Activated naive CD8-positive, alpha-beta T cell treated with anti-CD3 and anti-CD28 coated beads, Interleukin-2, amount 50 U/mL, for 16 hours (primary cell): ENCODE data around the gene CDHR3.
"Not testable (repeated sequence)": the region's sequence is repeated elsewhere in the genome, so short reads cannot be mapped to it uniquely, and the experiment has no call there.

Experiments
- DNase-seq: peaks from one replicate; pipeline ENCODE4 v3.0.0-alpha.2; 2020; ENCODE audit warnings: low read depth, low spot score

CDHR3 gene

DNA sequence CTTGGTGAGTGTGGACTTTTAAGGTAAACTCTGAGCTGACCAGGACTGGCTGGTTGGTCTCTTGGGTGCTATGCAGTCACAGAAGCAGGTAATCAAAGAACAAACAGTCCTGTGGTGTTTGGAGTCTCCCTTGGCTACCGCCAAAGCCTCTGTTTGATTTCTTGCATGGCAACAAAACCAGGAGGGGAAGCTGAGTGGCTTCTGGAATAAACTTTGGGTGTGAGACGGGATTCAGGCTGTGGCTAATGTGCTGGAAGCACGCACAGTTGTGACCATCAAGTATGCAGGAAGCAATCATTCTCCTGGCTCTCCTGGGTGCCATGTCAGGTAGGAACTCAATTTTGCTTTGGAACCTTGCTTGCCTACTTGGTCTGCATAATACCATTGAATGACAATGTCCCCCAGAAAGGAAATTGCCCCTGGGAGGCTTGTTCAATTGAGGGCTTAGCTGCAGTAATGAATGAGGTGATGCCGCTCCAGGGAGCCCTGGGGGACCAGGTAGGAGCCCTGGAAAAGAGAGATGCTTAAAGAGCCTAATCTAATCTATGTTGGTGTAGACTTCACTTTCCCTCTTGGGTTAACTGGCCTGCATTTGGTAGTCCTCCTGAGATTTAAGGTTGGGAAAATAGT, at the start of gene CDHR3:
Gene CDHR3 (plus strand): TSS at position 227 of the 630 bp plus-strand sequence. CDS start 55 bp downstream, at position 282.
- DNase-seq: no peak

DNA sequence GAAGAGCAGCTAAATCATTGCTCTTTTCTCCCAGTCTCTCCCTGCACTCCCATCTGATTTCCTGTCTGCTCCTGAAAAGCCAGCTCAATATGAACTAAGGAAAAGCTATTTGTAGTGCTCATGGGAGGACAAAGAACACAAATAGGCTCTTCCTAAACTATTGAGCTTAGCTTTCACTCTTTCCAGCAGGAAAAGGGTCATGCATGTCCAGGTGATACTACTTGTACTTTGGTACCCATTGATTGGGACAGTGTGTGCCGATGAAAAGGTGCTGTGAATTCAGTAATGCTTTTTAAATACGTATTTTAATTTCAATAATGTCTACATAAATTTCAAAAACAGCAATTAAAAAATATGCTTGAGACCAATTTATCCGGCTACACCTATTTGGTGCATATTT, 49.1 kb upstream of the CDHR3 start:
- DNase-seq: no peak

GRCh38 chr7:105916603-105917002, 46.5 kb upstream of the CDHR3 start:
- DNase-seq: no peak

GRCh38 chr7:105917659-105918058, 45.4 kb upstream of the CDHR3 start:
- DNase-seq: no peak

- no peak for DNase-seq
Measured at GRCh38 chr7:105920766-105921165, 42.3 kb upstream of the CDHR3 start.

DNA sequence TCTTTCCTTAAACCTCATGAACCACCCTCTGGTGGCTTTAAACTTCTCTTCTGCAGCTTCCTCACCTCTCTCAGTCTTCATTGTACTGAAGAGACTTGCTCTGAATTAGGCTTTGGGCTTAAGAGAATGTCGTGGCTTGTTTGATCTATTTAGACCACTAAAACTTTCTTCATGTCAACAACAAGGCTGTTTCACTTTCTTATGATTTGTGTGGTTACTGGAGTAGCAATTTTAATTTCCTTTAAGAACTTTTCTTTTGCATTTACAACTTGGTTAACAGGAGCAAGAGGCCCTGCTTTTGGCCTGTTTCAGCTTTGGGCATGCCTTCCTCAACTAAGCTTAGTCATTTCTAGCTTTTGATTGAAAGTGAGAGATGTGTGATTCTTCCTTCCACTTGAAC, 38.1 kb upstream of the CDHR3 start:
- no peak for DNase-seq

- no peak for DNase-seq
Measured at GRCh38 chr7:105926131-105926530, 36.9 kb upstream of the CDHR3 start.

GRCh38 chr7:105931179-105931578, 31.9 kb upstream of the CDHR3 start:
- no peak for DNase-seq

DNA sequence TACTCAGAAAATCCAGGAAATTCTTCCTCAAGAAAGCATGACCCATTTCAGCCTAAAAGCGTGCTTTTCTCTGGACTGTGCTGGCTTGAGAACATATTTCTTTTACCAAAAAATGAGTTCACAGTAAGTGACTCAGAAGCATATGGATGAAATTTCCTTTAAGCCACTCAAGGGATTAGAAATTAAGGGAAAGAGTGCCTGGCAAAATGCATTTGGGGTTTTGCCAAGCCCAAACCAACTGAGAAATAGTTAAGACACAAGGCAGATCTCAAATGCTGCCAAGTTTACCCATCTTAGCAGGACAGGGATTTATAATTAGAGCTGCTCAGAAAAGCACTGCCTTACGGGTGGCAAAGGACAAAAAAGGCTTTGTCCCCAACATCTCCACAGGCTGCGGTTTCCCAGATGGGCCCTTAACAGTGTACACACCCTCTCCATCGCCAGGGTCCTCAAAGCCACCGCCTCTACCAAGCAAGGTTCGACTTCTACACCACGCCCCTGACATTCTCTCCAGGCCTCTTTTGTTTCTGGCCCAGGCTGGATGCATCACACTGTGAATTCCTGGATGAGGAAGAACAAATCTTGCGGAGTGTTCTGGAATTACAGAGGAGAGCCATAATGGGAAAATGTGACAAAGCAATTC, 30.1 kb upstream of the CDHR3 start:
- DNase-seq: no peak

DNA sequence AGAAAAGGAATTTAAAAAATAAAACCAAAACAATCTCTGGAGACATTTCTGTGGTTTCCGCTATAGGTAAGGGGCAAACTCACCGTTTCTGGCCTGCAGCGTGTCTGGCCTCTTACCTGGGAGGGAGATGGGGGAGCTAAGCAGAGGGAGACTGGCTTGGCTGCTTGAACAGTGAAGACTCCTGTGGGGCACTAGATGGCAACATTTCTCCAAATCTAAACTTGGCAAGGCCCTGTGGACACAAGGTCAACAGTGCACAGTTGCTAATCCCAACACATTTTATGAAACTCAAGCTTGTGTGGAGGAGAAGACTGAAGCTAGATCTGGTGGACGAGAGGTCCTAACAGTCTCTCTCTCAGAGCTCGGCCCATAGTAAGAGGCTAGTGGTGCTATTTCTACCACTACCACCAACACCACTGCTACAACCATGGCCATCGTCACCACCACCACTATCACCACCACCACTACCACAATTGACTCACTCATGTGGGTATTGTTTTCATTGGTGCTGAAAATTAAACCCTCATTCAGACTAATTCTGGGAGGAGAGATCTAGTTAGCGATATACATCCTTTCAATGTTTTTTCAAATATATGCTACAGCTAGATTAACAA, 28.4 kb upstream of the CDHR3 start:
- DNase-seq: no peak

DNA sequence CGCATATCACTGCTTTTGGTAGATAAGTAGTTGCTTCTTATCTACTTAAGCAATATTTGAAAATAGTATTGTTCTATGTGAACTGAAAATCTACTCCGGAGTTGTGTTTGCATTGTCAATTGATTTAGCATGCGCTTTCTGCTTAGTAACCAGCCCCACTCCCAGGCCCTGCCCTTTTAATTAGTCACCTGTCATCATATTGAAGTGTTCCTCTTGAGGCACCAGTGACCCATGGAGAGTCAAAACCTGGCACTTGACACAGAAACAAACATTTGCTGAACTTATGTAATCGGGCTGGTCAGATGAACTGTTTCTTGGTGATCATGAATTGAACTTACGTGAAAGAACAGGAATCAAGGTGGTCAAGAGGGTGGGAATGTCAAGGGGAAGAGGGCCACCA, 27.8 kb upstream of the CDHR3 start:
- no peak for DNase-seq

DNA sequence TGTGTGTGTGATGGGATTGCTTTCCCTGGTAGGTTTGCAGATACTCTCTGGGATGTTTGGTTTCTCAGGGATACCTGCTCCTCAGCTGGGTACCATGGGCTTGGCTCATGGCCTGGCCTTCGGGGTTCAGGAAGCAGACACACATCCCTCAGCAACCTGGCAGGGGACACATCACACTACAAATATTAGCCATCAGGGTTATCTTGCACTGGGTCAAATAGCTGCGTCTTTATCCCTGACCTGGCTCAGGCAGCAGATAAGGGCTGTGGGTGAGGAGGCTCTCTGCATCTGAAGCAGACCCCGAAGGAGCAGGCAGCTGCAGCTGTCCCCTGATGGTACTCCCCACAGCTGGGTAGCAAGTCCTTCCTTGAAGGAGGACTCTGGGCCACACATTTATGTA, 25.7 kb upstream of the CDHR3 start:
- DNase-seq: no peak

GRCh38 chr7:105940109-105940508, 23.0 kb upstream of the CDHR3 start:
- DNase-seq: no peak

DNA sequence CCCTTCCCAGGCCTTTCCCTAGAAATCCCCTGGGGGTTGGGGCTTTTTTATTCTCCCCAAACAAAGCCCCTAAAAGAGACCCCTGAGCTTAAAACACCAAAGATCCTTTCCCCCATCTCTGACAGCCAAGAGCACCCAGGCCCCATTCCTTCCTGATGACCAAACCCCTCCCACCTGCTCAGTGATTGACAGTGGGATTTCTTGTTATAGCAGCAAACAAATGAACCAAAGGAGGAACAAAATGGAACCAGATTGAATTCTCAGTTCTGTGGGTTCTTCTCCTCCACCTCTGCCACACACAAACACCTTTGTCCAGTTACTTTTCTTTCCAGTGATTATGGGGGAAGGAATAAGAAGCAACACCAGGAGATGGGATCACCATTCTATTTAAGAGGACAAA, 21.5 kb upstream of the CDHR3 start:
- DNase-seq: no peak

GRCh38 chr7:105943486-105943885, 19.6 kb upstream of the CDHR3 start:
- DNase-seq: no peak

DNA sequence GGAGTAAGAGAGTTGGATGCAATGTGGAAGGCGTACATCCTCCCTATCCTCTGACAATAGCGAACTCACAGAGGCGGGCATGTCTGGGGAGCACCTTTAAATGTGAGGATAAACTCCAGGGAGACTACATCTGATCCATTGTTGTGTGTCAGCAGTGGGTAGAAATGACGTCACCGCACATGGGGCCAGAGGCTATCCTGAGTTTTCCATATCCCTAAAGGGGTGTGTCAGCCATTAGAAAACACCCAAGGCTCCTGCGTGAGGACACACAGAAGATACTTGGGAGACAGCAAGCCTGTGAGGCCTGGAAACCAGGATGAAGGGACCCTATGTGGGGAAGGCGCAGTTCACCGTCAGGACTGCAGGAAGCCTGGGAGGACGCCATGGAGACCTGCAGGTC, 17.2 kb upstream of the CDHR3 start:
- DNase-seq: no peak

DNA sequence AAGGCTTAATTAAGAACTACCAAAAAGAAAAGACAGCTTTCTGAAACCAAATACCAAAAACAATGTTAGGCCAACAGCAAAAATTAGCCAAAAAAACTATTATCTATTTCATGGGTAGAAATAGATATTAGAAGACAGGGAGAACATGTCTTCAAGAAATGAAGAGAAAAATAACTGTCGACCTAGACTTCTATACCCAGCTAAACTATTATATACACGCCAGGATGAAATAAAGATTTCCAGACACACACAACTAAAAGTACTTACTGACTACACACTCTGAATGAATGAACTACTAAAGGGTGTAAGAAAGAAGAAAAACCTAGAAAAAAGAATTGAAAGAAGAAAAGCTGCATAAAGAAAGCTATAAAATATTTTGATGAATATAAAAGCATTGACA, 11.5 kb upstream of the CDHR3 start:
- no peak for DNase-seq

GRCh38 chr7:105952917-105953595, 10.0 kb upstream of the CDHR3 start:
- no peak for DNase-seq

GRCh38 chr7:105954711-105955110, 8.4 kb upstream of the CDHR3 start:
- no peak for DNase-seq

- not testable (repeated sequence) for DNase-seq
Measured at GRCh38 chr7:105955651-105956466, 7.2 kb upstream of the CDHR3 start.

- no peak for DNase-seq
Measured at GRCh38 chr7:105958012-105958411, 5.1 kb upstream of the CDHR3 start.

DNA sequence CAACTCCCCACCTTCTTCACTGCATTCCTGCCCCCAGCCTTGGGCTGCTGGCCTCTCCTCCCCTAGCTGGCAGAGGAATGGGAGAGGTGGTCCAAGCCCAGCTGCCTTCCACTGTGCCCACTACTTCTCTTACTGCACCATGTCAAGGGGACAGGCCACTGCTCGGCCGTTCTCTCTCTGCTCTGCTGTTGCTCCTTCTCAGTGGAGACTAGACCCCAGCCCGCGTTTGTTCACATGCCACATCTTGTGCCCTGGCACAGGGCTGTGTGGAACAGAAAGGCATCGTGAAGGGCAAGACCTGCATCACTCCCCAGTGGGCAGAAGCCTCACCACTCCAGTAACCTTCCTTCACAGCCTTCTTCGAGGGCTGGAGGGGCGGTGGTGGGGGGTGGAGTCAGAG, 711 bp upstream of the CDHR3 start:
- no peak for DNase-seq
